GM19238 (cell line): ENCODE data around the gene BRSK2.

ENCODE experiments used
- DNase-seq: peaks from one replicate; pipeline ENCODE4 v3.0.0; 2011; ENCODE audit warnings: low spot score; ENCODE audit not compliant: insufficient read length

The BRSK2 gene

GRCh38 chr11:1375955-1376258 is 13.8 kb upstream of the BRSK2 start:
- no peak for DNase-seq

- DNase-seq: no peak
Measured at GRCh38 chr11:1377231-1377780, 12.4 kb upstream of the BRSK2 start.

- DNase-seq: no peak
Measured at GRCh38 chr11:1381793-1382425, 7.8 kb upstream of the BRSK2 start.

GRCh38 chr11:1382429-1382828 is 7.3 kb upstream of the BRSK2 start:
- no peak for DNase-seq

- peak; percentile 74 for DNase-seq
Measured at GRCh38 chr11:1382831-1383607, 6.7 kb upstream of the BRSK2 start.

GRCh38 chr11:1384199-1384970 is 5.3 kb upstream of the BRSK2 start:
- DNase-seq: no peak

GRCh38 chr11:1387521-1387920 is 2.2 kb upstream of the BRSK2 start:
- DNase-seq: no peak

GRCh38 chr11:1387961-1388762 is 1.6 kb upstream of the BRSK2 start:
- DNase-seq: no peak

GRCh38 chr11:1388763-1389102 is 1.0 kb upstream of the BRSK2 start:
- no peak for DNase-seq

- peak; percentile 80 for DNase-seq
Measured at GRCh38 chr11:1389103-1389931, 417 bp upstream of the BRSK2 start.

GRCh38 chr11:1390569-1391164 is 933 bp downstream of the BRSK2 start:
- DNase-seq: no peak

GRCh38 chr11:1391165-1392075 is 1.7 kb downstream of the BRSK2 start:
- no peak for DNase-seq

- no peak for DNase-seq
Measured at GRCh38 chr11:1392111-1392510, 2.4 kb downstream of the BRSK2 start.

GRCh38 chr11:1392561-1392960 is 2.8 kb downstream of the BRSK2 start:
- DNase-seq: no peak

GRCh38 chr11:1393038-1393710 is 3.4 kb downstream of the BRSK2 start:
- DNase-seq: no peak

- DNase-seq: no peak
Measured at GRCh38 chr11:1394936-1395772, 5.4 kb downstream of the BRSK2 start.

- no peak for DNase-seq
Measured at GRCh38 chr11:1395773-1396374, 6.1 kb downstream of the BRSK2 start.
